ENCODE measurements around the gene IFT172. TPM values are rescaled to one million over a fixed set of nuclear protein-coding genes. Genes with fewer than 3 reads are reported as not detected.

IFT172 gene
- total RNA-seq, 2 experiments from 2014 or later = 17.9 to 18.8 TPM

DNA sequence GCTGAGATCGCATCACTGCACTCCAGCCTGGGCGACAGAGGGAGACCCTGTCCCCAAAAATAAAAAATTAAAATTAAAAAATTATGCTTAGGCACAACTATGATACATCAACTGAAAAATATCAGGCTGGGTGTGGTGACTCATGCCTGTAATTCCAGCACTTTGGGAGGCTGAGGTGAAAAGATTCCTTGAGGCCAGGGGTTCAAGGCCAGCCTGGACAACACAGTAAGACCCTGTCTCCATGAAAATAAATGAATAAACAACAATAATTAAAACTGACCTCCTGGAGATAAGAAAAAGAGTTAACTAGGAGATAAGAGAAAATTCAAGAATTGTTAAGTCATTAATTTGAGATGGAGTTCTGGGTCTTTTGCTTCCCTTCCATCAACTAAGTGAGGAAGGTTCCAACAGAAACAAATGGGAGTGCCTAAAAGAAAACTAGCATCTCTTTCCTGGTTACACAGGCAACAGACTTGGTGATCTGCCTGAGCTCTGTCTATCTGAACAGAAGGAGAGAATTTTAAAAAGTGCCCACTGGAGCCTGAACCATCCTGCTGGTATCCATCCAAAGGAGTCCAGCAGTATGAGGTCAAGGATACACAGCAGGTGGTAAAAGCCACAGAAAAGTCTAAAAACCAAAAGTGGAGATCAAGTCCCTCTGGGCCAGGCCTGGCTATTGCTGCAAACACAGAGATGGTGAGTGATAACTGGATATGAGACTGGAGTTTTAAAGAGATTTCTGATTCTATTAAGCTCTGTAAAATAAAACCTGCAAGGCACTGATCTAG lies 89.0 kb downstream of the IFT172 start:
- H3K9me3 Mint-ChIP-seq = no peaks in the 10 kb centered on the region
- DNase-seq (no peak), ATAC-seq (ENCODE audit: low read depth) (no peak)
- no peak overlapping the region for H3K4me3 Mint-ChIP-seq
- peaks cover 30% of the 10 kb centered on the region for H3K4me1 Mint-ChIP-seq
- peaks cover 15% of the 10 kb centered on the region for H3K36me3 Mint-ChIP-seq
- no peak overlapping the region for H3K27ac Mint-ChIP-seq
- POLR2A ChIA-PET = interaction anchor here (2.3 kb wide), 1 partner anchor 9 kb away, joined by 7 read pairs; the partner anchor contains the start of gene PPM1G
- H3K27me3 Mint-ChIP-seq = no peaks in the 10 kb centered on the region

DNA sequence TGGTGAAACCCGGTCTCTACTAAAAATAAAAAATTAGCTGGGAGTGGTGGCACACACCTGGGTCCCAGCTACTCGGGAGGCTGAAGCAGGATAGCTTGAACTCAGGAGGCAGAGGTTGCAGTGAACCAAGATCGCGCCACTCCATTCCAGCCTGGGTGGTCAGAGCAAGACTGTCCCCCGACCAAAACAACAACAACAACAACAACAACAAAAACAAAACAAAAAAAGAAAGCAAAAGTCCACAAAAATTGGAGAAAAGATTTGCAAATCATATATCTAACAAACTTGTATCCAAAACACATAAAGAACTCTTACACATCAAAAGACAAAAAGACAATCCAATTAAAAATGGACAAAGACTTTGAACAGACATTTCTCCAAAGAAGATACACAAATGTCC lies 90.6 kb downstream of the IFT172 start:
- POLR2A ChIA-PET = no interaction called here
- no peaks in the 10 kb centered on the region for H3K27me3 Mint-ChIP-seq
- ATAC-seq (ENCODE audit: low read depth) = no peak
- H3K4me3 Mint-ChIP-seq = no peak overlapping the region
- DNase-seq = no peak
- no peak overlapping the region for H3K27ac Mint-ChIP-seq
- no peaks in the 10 kb centered on the region for H3K9me3 Mint-ChIP-seq
- peaks cover 26% of the 10 kb centered on the region for H3K4me1 Mint-ChIP-seq
- H3K36me3 Mint-ChIP-seq = peaks cover 17% of the 10 kb centered on the region

Other genes starting within 250 kb of the IFT172 start
- gene SLC30A3, start 226.7 kb downstream of the IFT172 start, total RNA-seq = under 1 TPM; 0.34 to 0.64 TPM
- gene DNAJC5G, start 214.3 kb downstream of the IFT172 start, total RNA-seq = not detected
- under 1 TPM in 1 of 2 experiments, not detected in 1; 0.19 TPM for gene TRIM54, start 207.3 kb downstream of the IFT172 start, total RNA-seq
- gene UCN, start 181.3 kb downstream of the IFT172 start, total RNA-seq = 1 to 10 TPM; 3.7 to 5.1 TPM
- gene MPV17, start 166.6 kb downstream of the IFT172 start, total RNA-seq = 100 to 1,000 TPM in 1 of 2 experiments, 10 to 100 TPM in 1; 93.4 to 100 TPM
- 10 to 100 TPM; 66.4 to 70.8 TPM for gene GTF3C2, start 133.0 kb downstream of the IFT172 start, total RNA-seq
- gene EIF2B4, start 119.4 kb downstream of the IFT172 start, total RNA-seq = 10 to 100 TPM; 38.3 to 39.2 TPM
- 100 to 1,000 TPM; 113 to 116 TPM for gene SNX17, start 119.1 kb downstream of the IFT172 start, total RNA-seq
- 10 to 100 TPM; 16.4 to 18.6 TPM for gene ZNF513, start 109.0 kb downstream of the IFT172 start, total RNA-seq
- gene PPM1G, start 80.2 kb downstream of the IFT172 start, total RNA-seq = 10 to 100 TPM; 90.1 to 91.3 TPM
- gene NRBP1, start 61.1 kb downstream of the IFT172 start, total RNA-seq = 10 to 100 TPM; 92.2 to 92.5 TPM
- 10 to 100 TPM; 12.2 to 13.9 TPM for gene KRTCAP3, start 47.4 kb downstream of the IFT172 start, total RNA-seq
- not detected for gene FNDC4, start 5.5 kb upstream of the IFT172 start, total RNA-seq
- gene GCKR, start 7.1 kb upstream of the IFT172 start, total RNA-seq = not detected
- gene ZNF512, start 93.3 kb upstream of the IFT172 start, total RNA-seq = 10 to 100 TPM; 55.0 to 56.6 TPM
- 1 to 10 TPM; 1.1 to 1.6 TPM for gene CCDC121, start 139.3 kb upstream of the IFT172 start, total RNA-seq
- 10 to 100 TPM; 32.7 to 37.4 TPM for gene GPN1, start 139.3 kb upstream of the IFT172 start, total RNA-seq
- 10 to 100 TPM; 42.8 to 43.4 TPM for gene SUPT7L, start 173.9 kb upstream of the IFT172 start, total RNA-seq
- gene SLC4A1AP, start 174.1 kb upstream of the IFT172 start, total RNA-seq = 10 to 100 TPM; 25.1 to 27.4 TPM